Neural cell (in vitro differentiated cells): Measurements from ENCODE around the gene MAPK10. TPM values are rescaled to one million over a fixed set of nuclear protein-coding genes. Genes with fewer than 3 reads are reported as not detected.

Experiments used
- H2AFZ ChIP-seq: fragments of 200-600, 300-800 bp; sonication (generic), shearing (Covaris generic); 2 replicates; pipeline ENCODE4 v1.6.0; 2014; ENCODE audit warnings: low read depth, mild to moderate bottlenecking, antibody characterized with exemption, low read length, moderate library complexity
- H3F3A ChIP-seq: fragments of 200-600 bp; shearing (Covaris generic); 2 replicates; pipeline ENCODE4 v1.6.1; 2016; ENCODE audit warnings: mild to moderate bottlenecking, moderate library complexity, mixed read lengths, antibody characterized with exemption, low read length; ENCODE audit not compliant: insufficient read depth, poor library complexity, severe bottlenecking
- H3K27ac ChIP-seq: fragments of 200-600, 300-800 bp; sonication (generic), shearing (Covaris generic); 2 replicates; pipeline ENCODE4 v1.5.1; 2014; ENCODE audit warnings: mild to moderate bottlenecking, low read length, moderate library complexity
- H3K27me3 ChIP-seq: fragments of 300-800, 200-600 bp; sonication (generic), shearing (Covaris generic); 2 replicates; pipeline ENCODE4 v1.6.0; 2014; ENCODE audit warnings: mild to moderate bottlenecking, low read depth, low read length, moderate library complexity; ENCODE audit not compliant: insufficient read depth
- H3K36me3 ChIP-seq: fragments of 300-800, 200-600 bp; sonication (generic), shearing (Covaris generic); 2 replicates; pipeline ENCODE4 v1.5.1; 2014; ENCODE audit warnings: mild to moderate bottlenecking, antibody characterized with exemption, low read length, moderate library complexity; ENCODE audit not compliant: insufficient read depth
- H3K4me2 ChIP-seq: fragments of 300-800, 200-600 bp; sonication (generic), shearing (Covaris generic); 2 replicates; pipeline ENCODE4 v1.6.0; 2014; ENCODE audit warnings: mild to moderate bottlenecking, low read length
- H3K4me3 ChIP-seq: fragments of 300-800, 200-600 bp; sonication (generic), shearing (Covaris generic); 2 replicates; pipeline ENCODE4 v1.5.1; 2014; ENCODE audit warnings: mild to moderate bottlenecking, low read length, moderate library complexity
- H3K79me2 ChIP-seq: fragments of 200-600 bp; shearing (Covaris generic); replicated peaks from 2 replicates; pipeline ENCODE4 v1.6.0; 2014; ENCODE audit warnings: mild to moderate bottlenecking, low read length, moderate library complexity; ENCODE audit not compliant: insufficient read depth
- H3K9ac ChIP-seq: fragments of 300-800, 200-600 bp; sonication (generic), shearing (Covaris generic); 2 replicates; pipeline ENCODE4 v1.6.1; 2016; ENCODE audit warnings: mild to moderate bottlenecking, low read length, mixed read lengths
- H3K9me2 ChIP-seq: fragments of 200-600 bp; shearing (Covaris generic); 2 replicates; pipeline ENCODE4 v1.6.1; 2016; ENCODE audit warnings: mild to moderate bottlenecking, low read length, mixed read lengths; ENCODE audit not compliant: insufficient read depth
- H3K9me3 ChIP-seq: fragments of 200-600, 300-800 bp; sonication (generic), shearing (Covaris generic); 2 replicates; pipeline ENCODE4 v1.6.1; 2016; ENCODE audit warnings: mild to moderate bottlenecking, mixed run types, low read length, moderate library complexity, mixed read lengths
- H4K20me1 ChIP-seq: fragments of 200-600 bp; shearing (Covaris generic); 2 replicates; pipeline ENCODE4 v1.6.1; 2016; ENCODE audit warnings: mild to moderate bottlenecking, mixed run types; ENCODE audit not compliant: insufficient read depth
- EP300 ChIP-seq: fragments of 450-650 bp; conservative IDR thresholded peaks from 2 replicates; pipeline ENCODE4 v1.6.1; 2014; ENCODE audit warnings: antibody characterized with exemption, mild to moderate bottlenecking, moderate library complexity; ENCODE audit not compliant: poor library complexity, severe bottlenecking
- EZH2 ChIP-seq: fragments of 200-600, 300-800 bp; shearing (Covaris generic), sonication (generic); IDR thresholded peaks from 2 replicates; pipeline ENCODE4 v1.6.1; 2014; ENCODE audit warnings: antibody characterized with exemption, low read length, borderline replicate concordance, mild to moderate bottlenecking; ENCODE audit not compliant: insufficient read depth, poor library complexity, severe bottlenecking
- MXI1 ChIP-seq: fragments of 450-650 bp; conservative IDR thresholded peaks from 2 replicates; pipeline ENCODE4 v1.6.1; 2014; ENCODE audit warnings: antibody characterized with exemption, mild to moderate bottlenecking; ENCODE audit not compliant: poor library complexity, severe bottlenecking
- POLR2AphosphoS5 ChIP-seq: IDR thresholded peaks from 2 replicates; pipeline ENCODE4 v1.6.1; 2012
- RAD21 ChIP-seq: fragments of 450-650 bp; conservative IDR thresholded peaks from 2 replicates; pipeline ENCODE4 v1.6.1; 2014; ENCODE audit warnings: antibody characterized with exemption, mild to moderate bottlenecking, moderate library complexity
- SMC3 ChIP-seq: fragments of 450-650 bp; conservative IDR thresholded peaks from 2 replicates; pipeline ENCODE4 v1.6.1; 2014; ENCODE audit warnings: antibody characterized with exemption, mild to moderate bottlenecking, moderate library complexity; ENCODE audit not compliant: poor library complexity
- TAF1 ChIP-seq: IDR thresholded peaks from 2 replicates; pipeline ENCODE4 v1.6.1; 2012; ENCODE audit warnings: low read depth
- polyA plus RNA-seq: library from polyadenylated mRNA; depleted of rRNA; stranded (reverse); fragments of >200 nt; gene quantifications from 2 replicates; pipeline ENCODE4 v1.2.3, GENCODE V29; 2014
- TF ChIP-seq, protein P1 (sequence below): IDR thresholded peaks from 2 replicates; pipeline ENCODE4 v1.6.1; 2012; ENCODE audit warnings: borderline replicate concordance
- TF ChIP-seq, protein P2 (sequence below): fragments of 450-650 bp; IDR thresholded peaks from 2 replicates; pipeline ENCODE4 v1.5.1; 2014; ENCODE audit warnings: antibody characterized with exemption, mild to moderate bottlenecking, moderate library complexity; ENCODE audit not compliant: poor library complexity, severe bottlenecking

MAPK10 gene
- polyA plus RNA-seq, 1 donor from 2014 or later: 91.9 TPM

DNA sequence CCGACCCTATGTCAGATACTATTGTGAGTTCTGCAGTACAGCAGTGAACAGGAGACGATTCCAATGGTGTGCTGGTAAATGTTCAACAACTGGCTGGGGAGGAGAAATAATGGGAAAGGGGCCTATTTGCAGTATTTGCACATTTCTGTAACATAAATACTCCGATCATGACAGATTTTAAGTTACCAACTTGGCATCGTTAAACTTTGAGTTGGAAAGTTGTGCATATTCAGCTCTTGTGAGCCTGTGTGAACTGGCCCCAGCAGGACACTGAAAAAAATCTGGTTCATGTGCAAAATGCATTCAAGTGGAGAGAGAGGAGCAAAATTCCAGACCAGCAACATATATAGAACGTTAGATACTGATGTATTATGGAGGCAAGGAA, 175.0 kb downstream of the MAPK10 start:
- Histone ChIP-seq H3K27ac (no peak overlapping the region), H3K9me3 (no peaks in the 10 kb centered on the region)
- TF ChIP-seq TAF1 (no peak), EP300 (no peak), EZH2 (no peak), MXI1 (no peak), POLR2AphosphoS5 (no peak), SMC3 (no peak), RAD21 (no peak)
- TF ChIP-seq, protein P1, sequence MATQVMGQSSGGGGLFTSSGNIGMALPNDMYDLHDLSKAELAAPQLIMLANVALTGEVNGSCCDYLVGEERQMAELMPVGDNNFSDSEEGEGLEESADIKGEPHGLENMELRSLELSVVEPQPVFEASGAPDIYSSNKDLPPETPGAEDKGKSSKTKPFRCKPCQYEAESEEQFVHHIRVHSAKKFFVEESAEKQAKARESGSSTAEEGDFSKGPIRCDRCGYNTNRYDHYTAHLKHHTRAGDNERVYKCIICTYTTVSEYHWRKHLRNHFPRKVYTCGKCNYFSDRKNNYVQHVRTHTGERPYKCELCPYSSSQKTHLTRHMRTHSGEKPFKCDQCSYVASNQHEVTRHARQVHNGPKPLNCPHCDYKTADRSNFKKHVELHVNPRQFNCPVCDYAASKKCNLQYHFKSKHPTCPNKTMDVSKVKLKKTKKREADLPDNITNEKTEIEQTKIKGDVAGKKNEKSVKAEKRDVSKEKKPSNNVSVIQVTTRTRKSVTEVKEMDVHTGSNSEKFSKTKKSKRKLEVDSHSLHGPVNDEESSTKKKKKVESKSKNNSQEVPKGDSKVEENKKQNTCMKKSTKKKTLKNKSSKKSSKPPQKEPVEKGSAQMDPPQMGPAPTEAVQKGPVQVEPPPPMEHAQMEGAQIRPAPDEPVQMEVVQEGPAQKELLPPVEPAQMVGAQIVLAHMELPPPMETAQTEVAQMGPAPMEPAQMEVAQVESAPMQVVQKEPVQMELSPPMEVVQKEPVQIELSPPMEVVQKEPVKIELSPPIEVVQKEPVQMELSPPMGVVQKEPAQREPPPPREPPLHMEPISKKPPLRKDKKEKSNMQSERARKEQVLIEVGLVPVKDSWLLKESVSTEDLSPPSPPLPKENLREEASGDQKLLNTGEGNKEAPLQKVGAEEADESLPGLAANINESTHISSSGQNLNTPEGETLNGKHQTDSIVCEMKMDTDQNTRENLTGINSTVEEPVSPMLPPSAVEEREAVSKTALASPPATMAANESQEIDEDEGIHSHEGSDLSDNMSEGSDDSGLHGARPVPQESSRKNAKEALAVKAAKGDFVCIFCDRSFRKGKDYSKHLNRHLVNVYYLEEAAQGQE: no peak
- TF ChIP-seq, protein P2, sequence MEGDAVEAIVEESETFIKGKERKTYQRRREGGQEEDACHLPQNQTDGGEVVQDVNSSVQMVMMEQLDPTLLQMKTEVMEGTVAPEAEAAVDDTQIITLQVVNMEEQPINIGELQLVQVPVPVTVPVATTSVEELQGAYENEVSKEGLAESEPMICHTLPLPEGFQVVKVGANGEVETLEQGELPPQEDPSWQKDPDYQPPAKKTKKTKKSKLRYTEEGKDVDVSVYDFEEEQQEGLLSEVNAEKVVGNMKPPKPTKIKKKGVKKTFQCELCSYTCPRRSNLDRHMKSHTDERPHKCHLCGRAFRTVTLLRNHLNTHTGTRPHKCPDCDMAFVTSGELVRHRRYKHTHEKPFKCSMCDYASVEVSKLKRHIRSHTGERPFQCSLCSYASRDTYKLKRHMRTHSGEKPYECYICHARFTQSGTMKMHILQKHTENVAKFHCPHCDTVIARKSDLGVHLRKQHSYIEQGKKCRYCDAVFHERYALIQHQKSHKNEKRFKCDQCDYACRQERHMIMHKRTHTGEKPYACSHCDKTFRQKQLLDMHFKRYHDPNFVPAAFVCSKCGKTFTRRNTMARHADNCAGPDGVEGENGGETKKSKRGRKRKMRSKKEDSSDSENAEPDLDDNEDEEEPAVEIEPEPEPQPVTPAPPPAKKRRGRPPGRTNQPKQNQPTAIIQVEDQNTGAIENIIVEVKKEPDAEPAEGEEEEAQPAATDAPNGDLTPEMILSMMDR: no peak

DNA sequence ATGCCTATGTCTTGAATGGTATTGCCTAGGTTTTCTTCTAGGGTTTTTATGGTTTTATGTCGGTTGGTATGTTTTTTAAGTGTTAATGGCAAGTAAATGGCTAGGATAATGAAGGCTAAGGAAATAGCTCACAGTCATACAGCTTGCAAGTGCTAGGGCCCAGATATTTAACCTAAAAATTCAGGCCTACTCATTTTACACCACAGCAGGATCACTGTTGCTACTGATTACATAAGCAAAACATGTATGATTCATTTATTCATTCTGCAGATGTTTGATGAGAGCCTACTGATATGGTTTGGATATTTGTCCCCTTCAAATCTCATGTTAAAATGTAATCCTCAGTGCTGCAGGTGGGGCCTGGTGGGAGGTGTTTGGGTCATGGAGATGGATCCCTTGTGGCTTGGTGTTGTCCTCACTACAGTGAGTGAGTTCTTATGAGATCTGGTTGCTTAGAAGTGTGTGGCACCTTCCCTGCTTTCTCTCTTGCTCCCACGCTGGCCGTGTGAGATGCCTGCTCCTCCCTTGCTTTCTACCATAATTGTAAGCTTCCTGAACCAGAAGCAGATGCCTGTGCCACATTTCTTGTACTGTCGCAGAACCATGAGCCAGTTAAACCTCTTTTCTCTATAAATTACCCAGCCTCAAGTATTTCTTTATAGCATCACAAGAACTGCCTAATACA, 175.5 kb downstream of the MAPK10 start:
- H3K9me3 ChIP-seq: no peaks in the 10 kb centered on the region
- no peak overlapping the region for H3K27ac ChIP-seq
- no peak overlapping the region for H3K4me3 ChIP-seq
- H3K27me3 ChIP-seq: no peaks in the 10 kb centered on the region
- no peak overlapping the region for H3K4me2 ChIP-seq
- no peaks in the 10 kb centered on the region for H3F3A ChIP-seq
- TF ChIP-seq POLR2AphosphoS5 (no peak), TAF1 (no peak), RAD21 (no peak), MXI1 (no peak), SMC3 (no peak), EZH2 (no peak), EP300 (no peak)
- TF ChIP-seq, protein P2: no peak
- TF ChIP-seq, protein P1: no peak
- peaks cover 3% of the 10 kb centered on the region for H3K79me2 ChIP-seq
- H3K9me2 ChIP-seq: no peaks in the 10 kb centered on the region
- H2AFZ ChIP-seq: no peak overlapping the region
- H3K36me3 ChIP-seq: no peaks in the 10 kb centered on the region
- no peak overlapping the region for H3K9ac ChIP-seq
- H4K20me1 ChIP-seq: no peaks in the 10 kb centered on the region

More for the DNA sequence above, 175.0 kb downstream of the MAPK10 start:
- H3K4me3 ChIP-seq: no peak overlapping the region
- no peaks in the 10 kb centered on the region for H3K27me3 ChIP-seq
- no peaks in the 10 kb centered on the region for H3K79me2 ChIP-seq
- no peaks in the 10 kb centered on the region for H3K36me3 ChIP-seq
- H3K4me2 ChIP-seq: no peak overlapping the region
- no peaks in the 10 kb centered on the region for H3F3A ChIP-seq
- no peaks in the 10 kb centered on the region for H4K20me1 ChIP-seq
- H3K9ac ChIP-seq: no peak overlapping the region
- H3K9me2 ChIP-seq: no peaks in the 10 kb centered on the region
- H2AFZ ChIP-seq: no peak overlapping the region
